GM23248 (cell line): ENCODE results near the gene MED12L.

ENCODE experiments used
- EZH2 ChIP-seq: fragments of 200-600 bp; sonication (generic); IDR thresholded peaks from 2 replicates; pipeline ENCODE4 v1.6.1; 2018; ENCODE audit warnings: antibody characterized with exemption, mild to moderate bottlenecking; ENCODE audit not compliant: insufficient read depth, poor library complexity, severe bottlenecking
- EZH2phosphoT487 ChIP-seq: fragments of 200-600 bp; sonication (generic); IDR thresholded peaks from 2 replicates; pipeline ENCODE4 v1.6.1; 2018; ENCODE audit warnings: antibody characterized with exemption, moderate library complexity, mild to moderate bottlenecking, low read depth; ENCODE audit not compliant: insufficient read depth

DNA sequence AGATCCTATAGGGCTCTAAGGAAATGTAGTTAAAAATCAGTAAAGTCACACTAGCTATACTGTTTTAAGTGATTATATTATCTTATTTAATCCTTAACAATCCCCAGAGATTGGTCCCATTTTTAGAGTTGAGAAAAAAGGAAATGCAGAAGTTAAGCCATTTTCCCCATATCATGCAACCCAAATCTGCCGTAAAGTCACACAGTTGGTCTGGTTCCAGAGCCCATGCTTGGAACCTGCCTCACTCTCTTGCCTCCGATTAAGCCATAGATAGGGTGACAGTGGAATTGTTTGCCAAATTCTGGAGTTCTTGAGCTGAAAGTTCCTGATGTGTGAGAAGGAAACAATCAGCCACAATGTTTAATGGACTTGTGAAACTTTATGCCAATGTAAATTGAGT lies 246.2 kb downstream of the MED12L start:
- no peak for TF ChIP-seq EZH2
- no peak for TF ChIP-seq EZH2phosphoT487
